GM18951 (cell line): ENCODE measurements around the gene FAAH.

Experiments
- POLR2A ChIP-seq: IDR thresholded peaks from 4 replicates; pipeline ENCODE4 v1.6.1; 2011; ENCODE audit warnings: mild to moderate bottlenecking; ENCODE audit not compliant: insufficient read length, insufficient read depth; ENCODE audit errors: extremely low read depth
- in situ Hi-C: fragments of 300-500 bp; cut with MboI; formaldehyde crosslinking; loops from one replicate; pipeline ENCODE4 v1.12.0; 2022; ENCODE audit warnings: low sequenced_read_pairs, mixed read lengths, inconsistent platforms; ENCODE audit not compliant: unreplicated experiment

FAAH gene

GRCh38 chr1:46422261-46422871 is 28.2 kb downstream of the FAAH start:
- no peak for TF ChIP-seq POLR2A
- in situ Hi-C loops = no loop called here

DNA sequence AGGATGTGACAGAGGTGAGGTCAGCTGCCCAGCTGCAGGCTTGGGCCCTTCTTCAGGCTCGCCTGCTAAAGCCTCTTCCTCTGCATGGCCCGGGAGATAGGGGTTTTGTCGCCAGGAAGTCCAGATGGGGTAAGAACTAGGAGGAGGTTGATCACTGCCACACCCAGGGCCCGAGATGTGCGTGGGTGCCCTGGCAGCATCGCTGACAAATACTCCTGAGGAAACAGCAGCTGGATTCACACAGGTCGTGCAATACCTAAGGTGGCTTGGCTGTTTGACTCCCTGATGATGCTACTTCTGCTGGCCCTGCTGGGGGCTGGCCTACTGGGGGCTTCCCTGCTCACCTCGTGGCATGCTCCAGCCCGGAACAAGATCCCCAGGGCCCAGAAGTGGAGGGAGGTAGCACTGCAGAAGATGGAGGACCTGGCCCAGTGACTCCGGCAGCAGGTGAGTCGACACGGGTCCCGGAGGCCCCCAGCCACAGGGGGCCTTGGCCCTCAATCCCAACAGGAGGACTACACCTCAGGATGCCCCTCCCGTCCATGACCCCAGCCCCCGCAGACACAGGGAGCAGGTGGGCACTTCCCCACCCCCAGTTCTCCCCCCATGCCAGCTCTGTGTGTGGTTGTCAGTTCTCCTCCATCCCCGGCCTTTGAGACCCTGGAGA is 29.6 kb downstream of the FAAH start:
- TF ChIP-seq POLR2A = no peak
- in situ Hi-C loops = no loop called here

DNA sequence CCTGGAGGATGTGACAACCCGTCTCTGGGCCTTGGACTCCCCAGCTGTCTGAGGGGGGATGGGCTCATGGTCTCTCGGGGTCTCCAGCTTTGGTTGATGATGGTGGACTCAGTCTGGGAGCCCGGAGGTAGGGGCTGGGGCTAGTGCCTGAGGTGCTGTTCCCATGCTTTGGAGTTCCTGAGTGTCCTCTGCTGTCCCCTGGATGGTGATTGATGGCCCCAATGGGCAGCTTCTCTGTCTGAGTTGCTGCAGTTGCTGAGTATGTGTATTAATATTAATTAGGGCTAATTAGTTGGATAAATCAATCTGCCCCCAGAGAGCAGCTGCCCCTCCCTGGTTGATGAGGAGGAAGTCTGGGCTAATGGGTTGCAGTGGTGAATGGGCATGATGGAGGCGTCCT is 30.6 kb downstream of the FAAH start:
- no peak for TF ChIP-seq POLR2A
- in situ Hi-C loops = no loop called here

DNA sequence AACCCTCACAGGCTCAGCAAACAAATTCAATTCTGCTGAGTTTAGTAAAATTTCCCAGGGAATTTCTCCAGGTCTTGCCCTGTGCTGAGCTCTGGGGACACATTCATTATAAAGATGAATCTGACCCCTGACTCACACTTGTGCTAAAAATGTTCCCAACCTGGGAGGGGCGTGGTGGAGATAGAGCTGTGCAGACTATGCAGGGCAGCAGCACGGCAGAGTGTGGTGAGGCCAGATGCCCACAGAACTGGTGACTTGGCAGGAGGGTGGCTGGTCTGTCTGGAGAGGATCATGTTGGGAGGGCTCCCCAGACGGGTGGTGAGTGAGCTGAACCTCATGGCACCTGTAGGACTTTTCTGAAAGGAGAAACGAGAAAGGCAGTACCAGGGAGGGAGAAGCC is 31.6 kb downstream of the FAAH start:
- no peak for TF ChIP-seq POLR2A
- in situ Hi-C loops = no loop called here

DNA sequence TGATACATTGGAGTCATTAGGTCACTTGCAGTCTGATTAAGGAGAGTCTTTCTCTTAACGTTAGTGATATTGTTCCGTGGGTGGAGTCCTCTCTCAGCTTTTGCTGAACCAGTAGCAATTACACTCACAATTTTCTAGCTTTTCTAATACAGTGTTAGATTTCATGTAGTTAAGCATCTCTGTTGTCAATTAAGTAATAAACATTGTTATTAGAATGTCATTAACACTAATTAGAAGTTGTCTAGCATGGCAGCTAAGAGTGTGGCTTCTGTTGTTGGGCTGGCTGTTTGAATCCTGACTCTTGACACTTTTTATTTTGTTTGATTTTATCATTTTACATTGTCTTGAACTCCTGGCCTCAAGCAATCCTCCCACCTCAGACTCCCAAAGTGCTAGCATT is 33.4 kb downstream of the FAAH start:
- in situ Hi-C loops = no loop called here
- no peak for TF ChIP-seq POLR2A

DNA sequence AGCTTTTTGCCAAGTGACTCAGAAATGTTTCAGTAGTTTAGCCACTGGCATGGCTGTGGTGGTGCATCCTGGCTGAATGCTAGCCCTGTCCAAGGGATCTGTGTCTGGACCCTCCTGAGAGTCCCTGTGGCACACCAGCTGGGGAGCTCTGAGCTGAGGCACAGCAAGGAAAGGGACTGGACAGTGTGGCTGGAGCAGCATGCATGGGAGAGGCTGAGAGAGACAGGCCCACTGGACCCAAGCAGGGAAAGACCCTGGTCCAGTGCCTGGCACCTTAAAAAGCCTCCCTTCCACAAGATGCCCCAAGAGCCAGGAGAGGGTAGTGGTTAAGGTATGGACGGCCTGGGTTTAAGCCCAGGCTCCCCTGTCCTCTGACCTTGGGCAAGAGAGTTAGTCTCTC is 35.3 kb downstream of the FAAH start:
- TF ChIP-seq POLR2A = no peak
- in situ Hi-C loops = no loop called here

- in situ Hi-C loops = no loop called here
Observed at GRCh38 chr1:46431695-46432094, 37.6 kb downstream of the FAAH start.

GRCh38 chr1:46432781-46433327 is 38.7 kb downstream of the FAAH start:
- no peak for TF ChIP-seq POLR2A
- in situ Hi-C loops = no loop called here

More at GRCh38 chr1:46431695-46432094, 37.6 kb downstream of the FAAH start:
- no peak for TF ChIP-seq POLR2A

GRCh38 chr1:46434358-46434757 is 40.2 kb downstream of the FAAH start:
- in situ Hi-C loops = no loop called here
- no peak for TF ChIP-seq POLR2A

- TF ChIP-seq POLR2A = no peak
- in situ Hi-C loops = no loop called here
Observed at GRCh38 chr1:46436844-46437243, 42.7 kb downstream of the FAAH start.

GRCh38 chr1:46437723-46438122 is 43.6 kb downstream of the FAAH start:
- in situ Hi-C loops = no loop called here
- no peak for TF ChIP-seq POLR2A

DNA sequence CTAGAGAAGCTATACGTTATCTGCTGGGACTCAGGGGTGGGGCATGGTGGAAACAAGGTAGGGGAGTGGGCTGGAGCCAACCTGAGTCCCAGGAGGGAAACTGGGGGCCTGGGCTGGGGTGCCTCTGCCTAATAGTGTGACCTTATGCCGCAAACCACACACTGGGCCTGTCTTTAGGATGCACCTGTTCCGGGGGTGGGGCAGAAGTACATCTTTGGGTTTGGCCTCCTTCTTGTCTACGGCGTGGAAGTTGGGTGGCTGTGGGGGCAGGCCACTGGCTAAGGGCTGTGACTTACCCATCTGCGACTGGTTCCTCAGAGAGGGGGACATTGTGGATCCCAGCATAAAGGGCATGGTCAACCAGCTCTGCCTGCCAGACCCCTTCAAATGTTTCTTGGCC is 44.2 kb downstream of the FAAH start:
- in situ Hi-C loops = no loop called here
- TF ChIP-seq POLR2A = no peak

- in situ Hi-C loops = loop anchor here (10.0 kb wide), 1 partner anchor 84 kb away; no protein-coding TSS in a partner anchor
Observed at GRCh38 chr1:46440478-46440877, 46.4 kb downstream of the FAAH start.

More at GRCh38 chr1:46440478-46440877, 46.4 kb downstream of the FAAH start:
- TF ChIP-seq POLR2A = no peak
